WTC11 (cell line): ENCODE data around the gene NLRP6. TPM values are rescaled to one million over a fixed set of nuclear protein-coding genes. Genes with fewer than 3 reads are reported as not detected.

Experiments
- ATAC-seq: fragments of 200-7000 bp; cut with Tn5 transposase; 2 replicates; pipeline ENCODE4 v1.10.0; 2021; ENCODE audit warnings: mild to moderate bottlenecking, moderate library complexity
- CTCF ChIA-PET: fragments of 300-600 bp; sonication (Branson Sonifier 250); formaldehyde crosslinking; loops from one replicate; lab custom pipeline; 2021; ENCODE audit warnings: antibody characterized with exemption; lab: Charles Lee
- POLR2A ChIA-PET: fragments of 350-600 bp; sonication (Branson Sonifier 250); formaldehyde crosslinking; loops from one replicate; lab custom pipeline; 2021; ENCODE audit warnings: antibody characterized with exemption; lab: Charles Lee
- DNase-seq: peaks from one replicate; pipeline ENCODE4 v3.0.0; 2021; ENCODE audit warnings: low spot score
- H3K27ac Mint-ChIP-seq: 2 replicates; pipeline ENCODE4 v1.8.0; 2021; ENCODE audit warnings: mixed read lengths
- H3K27me3 Mint-ChIP-seq: 2 replicates; pipeline ENCODE4 v1.8.0; 2021; ENCODE audit warnings: low read depth, mild to moderate bottlenecking, moderate library complexity, mixed read lengths
- H3K36me3 Mint-ChIP-seq: 2 replicates; pipeline ENCODE4 v1.8.0; 2021; ENCODE audit warnings: mixed read lengths
- H3K4me1 Mint-ChIP-seq: 2 replicates; pipeline ENCODE4 v1.8.0; 2022; ENCODE audit warnings: mixed read lengths
- H3K4me3 Mint-ChIP-seq: 2 replicates; pipeline ENCODE4 v1.8.0; 2021; ENCODE audit warnings: mild to moderate bottlenecking, moderate library complexity, mixed read lengths
- H3K9me3 Mint-ChIP-seq: 2 replicates; pipeline ENCODE4 v1.8.0; 2021; ENCODE audit warnings: mixed read lengths
- ATF6 ChIP-seq: sonication (generic); formaldehyde crosslinking; IDR thresholded peaks from 2 replicates; pipeline ENCODE4 v1.8.1; 2023; ENCODE audit warnings: mild to moderate bottlenecking, missing genetic modification reagents
- E2F5 ChIP-seq: sonication (generic); formaldehyde crosslinking; IDR thresholded peaks from 2 replicates; pipeline ENCODE4 v1.8.1; 2022; ENCODE audit warnings: mild to moderate bottlenecking, moderate library complexity, missing genetic modification reagents
- ELF4 ChIP-seq: sonication (generic); formaldehyde crosslinking; IDR thresholded peaks from 2 replicates; pipeline ENCODE4 v1.8.1; 2022; ENCODE audit warnings: low read depth, mild to moderate bottlenecking, moderate library complexity, missing genetic modification reagents
- FOXK1 ChIP-seq: sonication (generic); formaldehyde crosslinking; IDR thresholded peaks from 2 replicates; pipeline ENCODE4 v1.8.0; 2022; ENCODE audit warnings: mild to moderate bottlenecking, moderate library complexity, missing genetic modification reagents
- GABPB1 ChIP-seq: sonication (generic); formaldehyde crosslinking; IDR thresholded peaks from 2 replicates; pipeline ENCODE4 v1.8.1; 2023; ENCODE audit warnings: mild to moderate bottlenecking, missing genetic modification reagents
- IRF1 ChIP-seq: sonication (generic); formaldehyde crosslinking; IDR thresholded peaks from 2 replicates; pipeline ENCODE4 v1.8.0; 2023; ENCODE audit warnings: missing genetic modification reagents
- NFATC4 ChIP-seq: fragments of 250-450 bp; sonication (Bioruptor Pico); IDR thresholded peaks from 2 replicates; pipeline ENCODE4 v1.9.0; 2021; ENCODE audit warnings: mild to moderate bottlenecking
- NR1H2 ChIP-seq: sonication (generic); formaldehyde crosslinking; IDR thresholded peaks from 2 replicates; pipeline ENCODE4 v1.9.0; 2021; ENCODE audit warnings: mild to moderate bottlenecking, moderate library complexity, missing genetic modification reagents
- SP1 ChIP-seq: sonication (generic); formaldehyde crosslinking; conservative IDR thresholded peaks from 2 replicates; pipeline ENCODE4 v1.8.1; 2022; ENCODE audit warnings: missing genetic modification reagents
- TP53 ChIP-seq: sonication (generic); formaldehyde crosslinking; IDR thresholded peaks from 2 replicates; pipeline ENCODE4 v1.8.1; 2023; ENCODE audit warnings: mild to moderate bottlenecking, missing genetic modification reagents
- ZNF396 ChIP-seq: fragments of 250-450 bp; sonication (Bioruptor Pico); IDR thresholded peaks from 2 replicates; pipeline ENCODE4 v1.8.0; 2021; ENCODE audit warnings: mild to moderate bottlenecking, moderate library complexity, borderline replicate concordance
- ZNF512 ChIP-seq: sonication (generic); formaldehyde crosslinking; IDR thresholded peaks from 2 replicates; pipeline ENCODE4 v1.8.1; 2022; ENCODE audit warnings: missing genetic modification reagents, borderline replicate concordance
- total RNA-seq: library from RNA; stranded (reverse); gene quantifications from 3 replicates; pipeline ENCODE4 v1.2.3, GENCODE V29; 2021
- TF ChIP-seq, protein P1 (sequence below): sonication (generic); formaldehyde crosslinking; IDR thresholded peaks from 2 replicates; pipeline ENCODE4 v1.8.0; 2022; ENCODE audit warnings: mild to moderate bottlenecking, missing genetic modification reagents
- TF ChIP-seq, protein P2 (sequence below): fragments of 200-600 bp; IDR thresholded peaks from 2 replicates; pipeline ENCODE4 v1.8.0; 2022; ENCODE audit warnings: antibody characterized with exemption
- TF ChIP-seq, protein P3 (sequence below): fragments of 250-450 bp; sonication (Bioruptor Pico); conservative IDR thresholded peaks from 2 replicates; pipeline ENCODE4 v1.9.0; 2021; ENCODE audit warnings: mild to moderate bottlenecking

NLRP6 gene
- total RNA-seq, 1 experiment from 2014 or later: 0.09 TPM

DNA sequence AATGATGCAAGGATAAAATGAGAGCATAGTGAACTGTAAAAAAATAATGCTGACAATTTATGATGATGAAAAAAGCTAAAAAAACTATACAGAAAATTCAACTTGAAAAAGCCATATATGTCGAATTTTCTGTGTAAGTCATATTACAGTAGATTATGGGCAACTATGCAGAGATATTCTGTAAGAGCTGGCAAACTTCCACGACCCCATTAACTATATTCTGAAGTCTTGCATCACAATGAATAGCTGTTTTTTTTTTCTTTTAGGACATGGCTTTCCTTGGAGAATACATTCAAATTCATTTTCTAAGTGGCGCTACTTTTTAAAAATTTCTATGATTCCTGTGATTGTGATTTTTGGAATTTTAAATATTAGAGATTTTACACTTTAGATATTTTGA is 23.0 kb upstream of the NLRP6 start (continued):
- TF ChIP-seq IRF1 (CRISPR knock-in tag) (no peak), E2F5 (CRISPR knock-in tag) (no peak), NFATC4 (CRISPR knock-in tag) (no peak), GABPB1 (CRISPR knock-in tag) (no peak), ZNF512 (CRISPR knock-in tag) (no peak), FOXK1 (no peak), SP1 (CRISPR knock-in tag) (no peak), ELF4 (CRISPR knock-in tag) (no peak)
- TF ChIP-seq, protein P1, sequence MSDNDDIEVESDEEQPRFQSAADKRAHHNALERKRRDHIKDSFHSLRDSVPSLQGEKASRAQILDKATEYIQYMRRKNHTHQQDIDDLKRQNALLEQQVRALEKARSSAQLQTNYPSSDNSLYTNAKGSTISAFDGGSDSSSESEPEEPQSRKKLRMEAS (CRISPR knock-in tag): no peak
- TF ChIP-seq, protein P2, sequence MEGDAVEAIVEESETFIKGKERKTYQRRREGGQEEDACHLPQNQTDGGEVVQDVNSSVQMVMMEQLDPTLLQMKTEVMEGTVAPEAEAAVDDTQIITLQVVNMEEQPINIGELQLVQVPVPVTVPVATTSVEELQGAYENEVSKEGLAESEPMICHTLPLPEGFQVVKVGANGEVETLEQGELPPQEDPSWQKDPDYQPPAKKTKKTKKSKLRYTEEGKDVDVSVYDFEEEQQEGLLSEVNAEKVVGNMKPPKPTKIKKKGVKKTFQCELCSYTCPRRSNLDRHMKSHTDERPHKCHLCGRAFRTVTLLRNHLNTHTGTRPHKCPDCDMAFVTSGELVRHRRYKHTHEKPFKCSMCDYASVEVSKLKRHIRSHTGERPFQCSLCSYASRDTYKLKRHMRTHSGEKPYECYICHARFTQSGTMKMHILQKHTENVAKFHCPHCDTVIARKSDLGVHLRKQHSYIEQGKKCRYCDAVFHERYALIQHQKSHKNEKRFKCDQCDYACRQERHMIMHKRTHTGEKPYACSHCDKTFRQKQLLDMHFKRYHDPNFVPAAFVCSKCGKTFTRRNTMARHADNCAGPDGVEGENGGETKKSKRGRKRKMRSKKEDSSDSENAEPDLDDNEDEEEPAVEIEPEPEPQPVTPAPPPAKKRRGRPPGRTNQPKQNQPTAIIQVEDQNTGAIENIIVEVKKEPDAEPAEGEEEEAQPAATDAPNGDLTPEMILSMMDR: no peak

DNA sequence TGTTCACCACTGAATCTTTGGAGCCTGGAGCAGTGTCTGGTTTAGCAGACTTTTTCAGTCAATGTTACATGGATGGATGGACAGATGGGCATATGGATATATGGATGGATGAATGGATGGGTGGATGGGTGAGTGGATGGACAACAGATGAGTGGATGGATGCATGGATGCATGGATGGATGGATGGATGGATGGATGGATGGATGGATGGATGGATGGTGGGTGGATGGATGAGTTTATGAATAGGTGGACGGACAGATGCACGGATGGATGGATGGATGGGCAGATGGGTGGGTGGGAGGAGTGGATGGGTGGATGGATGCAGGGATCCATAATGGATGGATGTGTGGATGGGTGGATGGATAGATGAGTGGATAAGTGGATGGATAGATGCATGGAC is 22.4 kb upstream of the NLRP6 start:
- no peak for TF ChIP-seq ZNF396
- TF ChIP-seq TP53: no peak
- TF ChIP-seq ATF6 (CRISPR knock-in tag): no peak
- TF ChIP-seq E2F5 (CRISPR knock-in tag): no peak
- TF ChIP-seq NFATC4 (CRISPR knock-in tag): no peak
- TF ChIP-seq, protein P3, sequence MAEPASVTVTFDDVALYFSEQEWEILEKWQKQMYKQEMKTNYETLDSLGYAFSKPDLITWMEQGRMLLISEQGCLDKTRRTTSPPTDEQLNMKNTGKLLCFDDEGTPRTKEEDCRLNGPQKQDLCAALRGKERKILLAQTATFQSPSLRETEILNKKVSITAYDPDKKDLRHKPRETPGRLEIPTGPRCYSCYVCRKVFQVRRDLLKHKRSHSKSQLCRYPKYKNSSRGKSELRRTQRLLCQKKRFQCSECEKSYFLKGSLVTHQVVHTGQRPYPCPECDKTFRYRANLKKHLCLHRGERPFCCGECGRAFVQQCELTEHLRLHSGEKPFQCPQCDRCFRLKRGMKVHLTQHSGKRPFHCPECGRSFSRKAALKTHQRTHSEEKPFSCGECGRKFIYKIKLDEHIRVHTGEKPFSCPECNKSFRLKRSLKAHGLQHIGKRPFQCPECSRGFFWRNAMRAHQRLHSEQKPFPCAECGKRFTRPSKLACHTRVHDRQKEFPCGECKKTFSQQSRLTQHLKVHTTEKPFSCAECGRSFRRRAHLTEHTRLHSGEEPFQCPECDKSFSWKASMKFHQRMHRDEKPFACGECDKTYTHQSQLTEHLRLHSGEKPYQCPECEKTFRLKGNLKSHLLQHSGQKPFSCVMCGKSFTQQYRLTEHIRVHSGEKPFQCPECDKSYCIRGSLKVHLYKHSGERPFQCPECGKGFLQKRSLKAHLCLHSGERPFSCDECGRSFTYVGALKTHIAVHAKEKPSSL (CRISPR knock-in tag): no peak
- no peak for TF ChIP-seq NR1H2
- Mint-ChIP-seq H3K27ac (no peak overlapping the region), H3K27me3 (peaks cover 4% of the 10 kb centered on the region; the same call in 1 of the 2 replicates), H3K4me3 (no peak overlapping the region), H3K36me3 (peaks cover 32% of the 10 kb centered on the region), H3K4me1 (peaks cover 3% of the 10 kb centered on the region; the same call in 1 of the 2 replicates), H3K9me3 (peaks cover 7% of the 10 kb centered on the region)
- ATAC-seq (no peak), DNase-seq (no peak)
- POLR2A ChIA-PET: no interaction called here
- CTCF ChIA-PET: no interaction called here
